Naive thymus-derived CD8-positive, alpha-beta T cell (primary cell): ENCODE measurements around the gene GNB2. TPM values are rescaled to one million over a fixed set of nuclear protein-coding genes. Genes with fewer than 3 reads are reported as not detected.
"Not testable (repeated sequence)": the region's sequence is repeated elsewhere in the genome, so short reads cannot be mapped to it uniquely, and the experiment has no call there.

Experiments
- ATAC-seq, 2 donors: fragments of 150-1000 bp; cut with Tn5 transposase in 1 of 2; sonication (Bioruptor Pico), chemical (Tn5 transposase) in 1 of 2; 1 replicate in 1 of 2; 2 replicates in 1 of 2; pipeline ENCODE4 v1.10.0; 2021; ENCODE audit warnings: mild to moderate bottlenecking in 2 of 2, moderate library complexity in 2 of 2
- POLR2A ChIA-PET: fragments of 350-600 bp; sonication (Branson Sonifier 250); formaldehyde crosslinking; loops from one replicate; lab custom pipeline; 2021; ENCODE audit warnings: antibody characterized with exemption; lab: Charles Lee
- DNase-seq, 10 donors: peaks; one replicate each; pipeline versions ENCODE4 v3.0.0 to v3.0.0-alpha.2; 2020 to 2022
- H3K27ac Mint-ChIP-seq, 10 donors: one replicate each; pipeline ENCODE4 v1.8.0; 2020 to 2022; ENCODE audit warnings: mild to moderate bottlenecking in 10 of 10, mixed read lengths in 10 of 10, moderate library complexity in 4 of 10, inconsistent platforms in 1 of 10
- H3K27me3 Mint-ChIP-seq, 5 donors: one replicate each; pipeline ENCODE4 v1.8.0; 2021 to 2022; ENCODE audit warnings: mixed read lengths in 5 of 5
- H3K36me3 Mint-ChIP-seq, 3 donors: one replicate each; pipeline ENCODE4 v1.8.0; 2020 to 2022; ENCODE audit warnings: mixed read lengths in 3 of 3, mild to moderate bottlenecking in 2 of 3, inconsistent platforms in 1 of 3
- H3K4me1 Mint-ChIP-seq, 4 donors: one replicate each; pipeline ENCODE4 v1.8.0; 2021 to 2022; ENCODE audit warnings: mixed read lengths in 4 of 4
- H3K4me3 Mint-ChIP-seq, 10 donors: one replicate each; pipeline ENCODE4 v1.8.0; 2020 to 2022; ENCODE audit warnings: mild to moderate bottlenecking in 10 of 10, mixed read lengths in 10 of 10, moderate library complexity in 6 of 10, inconsistent platforms in 1 of 10
- H3K9me3 Mint-ChIP-seq, 9 donors: one replicate each; pipeline ENCODE4 v1.8.0; 2020 to 2022; ENCODE audit warnings: mixed read lengths in 9 of 9, mild to moderate bottlenecking in 3 of 9, inconsistent platforms in 1 of 9, moderate library complexity in 1 of 9
- polyA plus RNA-seq, 3 donors: library from polyadenylated mRNA; unstranded; fragments of 300-500 nt; fragmentation: Illumina TruSeq; gene quantifications; one replicate each; pipeline ENCODE4 v1.2.3, GENCODE V29; 2021
- total RNA-seq, 8 experiments: library from RNA in 2 of 8; stranded (reverse) in 2 of 8; gene quantifications; one replicate each; pipeline ENCODE4 v1.2.3 and lab custom pipeline; 2021 to 2026

GNB2 gene
- total and polyA plus RNA-seq, 5 experiments from 2014 or later: 34.8 to 118 (median 42.4) TPM

DNA sequence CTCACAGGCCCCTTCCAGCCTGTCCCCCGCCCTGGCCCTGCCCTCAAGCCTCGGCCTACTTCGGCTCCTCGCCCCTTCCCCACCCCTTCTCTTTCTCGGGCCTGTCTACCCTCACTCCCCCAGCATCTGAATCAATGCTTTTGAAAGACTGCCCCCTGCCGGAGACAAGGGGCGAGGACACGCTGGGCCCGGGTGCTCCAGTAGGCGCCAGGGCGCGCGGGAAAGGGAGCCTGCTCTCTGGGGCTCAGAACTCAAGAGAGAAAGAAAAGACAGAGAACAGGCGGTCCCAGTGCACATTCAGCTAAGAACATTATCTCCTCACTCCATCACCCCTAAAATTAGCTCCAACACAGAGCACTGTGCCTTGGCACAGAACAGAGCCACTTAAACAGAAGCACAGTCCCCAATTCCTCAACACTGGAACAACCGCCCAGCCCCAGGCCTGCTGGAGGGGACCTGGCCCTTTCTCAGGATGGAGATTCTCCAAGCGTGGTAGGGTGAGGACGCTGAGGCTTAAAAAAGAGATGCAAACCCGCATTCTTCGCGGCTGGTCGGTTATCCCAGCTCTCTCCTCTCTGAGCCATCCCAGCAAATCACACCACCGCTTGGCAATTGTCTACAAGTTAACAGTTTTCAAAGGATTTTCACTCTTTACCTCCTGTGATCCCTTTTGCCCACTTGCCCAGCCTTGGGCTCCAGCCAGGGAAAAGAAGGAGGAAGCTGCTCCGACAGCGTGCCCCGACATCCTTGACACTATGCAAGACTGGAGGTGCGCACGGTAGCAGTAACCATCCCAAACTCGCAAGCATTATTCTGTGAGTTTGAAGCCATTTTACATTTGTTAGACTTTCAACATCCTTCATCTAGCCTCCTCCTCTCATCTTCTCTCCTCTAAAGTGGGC lies 18.4 kb downstream of the GNB2 start:
- peaks cover 23 to 56% (median 46%) of the 10 kb centered on the region in 4 donors for H3K4me1 Mint-ChIP-seq

DNA sequence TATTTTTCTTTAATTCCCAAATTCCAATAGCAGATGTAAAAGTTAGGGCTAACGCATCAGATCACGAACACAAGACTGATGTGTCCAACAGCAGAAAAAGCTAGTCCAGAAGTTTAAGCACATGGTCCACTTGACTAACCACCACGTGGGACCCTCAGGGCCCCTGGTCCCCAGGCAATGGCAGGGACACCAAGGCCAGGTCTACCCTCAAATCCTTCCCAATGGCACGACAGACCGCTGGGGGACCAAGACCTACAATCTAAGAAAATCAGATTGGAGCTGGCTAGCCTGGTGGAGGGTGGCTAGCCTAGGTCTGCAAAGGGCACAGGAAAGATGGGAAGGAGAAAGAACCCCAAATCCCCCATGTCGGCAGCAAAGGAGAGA lies 19.0 kb downstream of the GNB2 start:
- Mint-ChIP-seq H3K27ac (peak overlapping the region in 9 of 10 donors; percentile 91 to 98 (median 94)), H3K4me3 (peak overlapping the region; percentile 88 to 99 (median 95)), H3K27me3 (no peaks in the 10 kb centered on the region), H3K9me3 (no peaks in the 10 kb centered on the region), H3K36me3 (peaks cover 0 to 16% (median 5%) of the 10 kb centered on the region in 3 donors), H3K4me1 (peaks cover 23 to 56% (median 46%) of the 10 kb centered on the region in 4 donors)
- ATAC-seq: no peak
- POLR2A ChIA-PET: interaction anchor here (1.1 to 12.7 kb wide), 7 partner anchors 13 to 130 kb away, joined by 3 to 170 read pairs (median 29); partner anchors contain the start of genes FBXO24, LRCH4, MOSPD3 and POP7
- no peak for DNase-seq

More for the DNA sequence above, 18.4 kb downstream of the GNB2 start:
- Mint-ChIP-seq H3K27me3 (no peaks in the 10 kb centered on the region), H3K4me3 (peak overlapping the region; percentile 88 to 99 (median 95)), H3K9me3 (no peaks in the 10 kb centered on the region), H3K27ac (peak overlapping the region; percentile 30 to 97 (median 90)), H3K36me3 (peaks cover 0 to 17% (median 5%) of the 10 kb centered on the region in 3 donors)
- POLR2A ChIA-PET: interaction anchor here (0.6 to 12.7 kb wide), 10 partner anchors 12 to 188 kb away, joined by 3 to 170 read pairs (median 6); partner anchors contain the start of genes FBXO24, LRCH4, MOSPD3 and POP7
- ATAC-seq (peak; percentile 71 to 73), DNase-seq (peak; percentile 59 to 89 (median 78))

DNA sequence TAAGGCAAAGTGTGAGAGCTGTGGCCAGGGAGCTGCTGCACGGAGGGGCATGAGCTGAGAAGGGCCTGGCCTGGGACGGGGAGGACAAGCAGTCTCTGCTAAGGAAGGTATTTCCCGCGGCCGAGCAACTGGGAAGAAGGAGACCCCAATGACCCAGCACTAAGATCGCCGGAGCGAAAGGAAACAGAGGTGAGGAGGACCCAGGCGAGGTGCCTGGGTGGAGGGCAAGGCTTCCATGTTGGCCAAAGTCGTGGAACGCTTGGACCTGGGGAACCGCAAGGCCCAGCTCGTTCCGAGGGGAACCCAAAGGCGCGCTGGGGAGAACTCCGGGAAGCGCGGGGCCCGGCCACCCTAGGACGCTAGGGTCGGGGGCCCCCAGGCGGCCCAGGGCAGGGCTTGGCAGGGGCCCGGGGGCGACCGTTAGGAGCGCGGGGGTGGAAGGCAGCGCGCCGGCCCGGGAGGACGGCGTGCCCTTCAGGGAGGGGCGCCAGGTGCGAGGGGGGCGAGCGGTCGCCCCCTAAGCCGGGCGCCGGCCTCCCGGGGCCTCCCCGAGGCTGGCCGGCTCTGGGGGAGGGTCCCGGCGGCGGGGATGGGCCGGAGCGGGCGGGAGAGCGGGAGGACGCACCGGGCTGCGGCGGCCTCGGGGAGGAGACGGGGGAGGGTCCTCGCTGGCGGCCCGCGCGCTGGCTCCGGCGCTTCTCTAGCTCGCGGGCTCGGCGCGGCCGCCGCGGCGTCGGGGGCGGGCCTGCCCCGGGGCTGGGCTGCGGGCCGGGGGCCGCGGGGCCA lies 20.0 kb downstream of the GNB2 start:
- POLR2A ChIA-PET: interaction anchor here (0.5 to 12.7 kb wide), 14 partner anchors 12 to 181 kb away, joined by 3 to 170 read pairs (median 7); partner anchors contain the start of genes FBXO24, LRCH4, MOSPD3 and PCOLCE
- H3K27ac Mint-ChIP-seq: peak overlapping the region; percentile 91 to 98 (median 94)
- H3K4me1 Mint-ChIP-seq: peaks cover 23 to 48% (median 42%) of the 10 kb centered on the region in 4 donors
- no peaks in the 10 kb centered on the region for H3K9me3 Mint-ChIP-seq
- peak overlapping the region; percentile 88 to 99 (median 95) for H3K4me3 Mint-ChIP-seq
- no peaks in the 10 kb centered on the region for H3K27me3 Mint-ChIP-seq
- ATAC-seq (peak; percentile 49 to 62), DNase-seq (no peak)
- H3K36me3 Mint-ChIP-seq: peaks cover 0 to 12% (median 5%) of the 10 kb centered on the region in 3 donors

DNA sequence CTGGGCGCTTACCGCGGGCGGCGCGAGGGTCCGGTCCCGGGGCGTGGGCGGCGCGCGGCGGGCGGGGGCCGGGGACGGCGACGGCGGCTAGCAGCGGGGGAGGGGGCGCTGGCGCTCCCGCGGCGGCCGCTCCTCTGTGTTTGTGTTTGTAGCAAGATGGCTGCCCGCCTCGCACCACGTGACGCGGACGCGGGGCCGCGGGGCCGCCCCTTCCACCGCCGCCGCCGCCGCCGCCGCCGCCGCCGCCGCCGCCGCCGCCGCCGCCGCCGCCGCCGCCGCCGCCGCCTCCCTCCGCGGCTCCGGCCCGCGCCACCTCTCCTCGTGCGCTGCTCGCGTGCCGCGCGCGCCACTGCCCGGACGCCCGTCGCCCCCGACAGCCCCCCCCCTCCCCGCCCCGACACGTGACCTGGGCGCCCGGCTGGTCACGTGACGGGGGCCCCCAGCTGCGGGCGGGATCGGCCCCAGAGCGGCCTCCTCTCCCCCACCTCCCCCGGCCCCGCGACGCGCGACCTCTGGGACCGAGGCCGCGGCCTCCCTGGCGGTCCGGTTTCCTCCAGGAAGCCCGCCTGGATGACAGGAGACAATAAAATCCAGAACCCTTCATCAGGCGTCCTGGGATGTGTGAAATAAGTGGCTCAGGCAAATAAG lies 20.7 kb downstream of the GNB2 start, which contains the start of gene GIGYF1:
Gene GIGYF1 (minus strand): TSS at position 153 of the 648 bp plus-strand sequence. CDS start 6,012 bp downstream, outside the sequence.
- ATAC-seq: peak; percentile 73 to 77
- H3K4me1 Mint-ChIP-seq: peaks cover 19 to 42% (median 35%) of the 10 kb centered on the region in 4 donors

DNA sequence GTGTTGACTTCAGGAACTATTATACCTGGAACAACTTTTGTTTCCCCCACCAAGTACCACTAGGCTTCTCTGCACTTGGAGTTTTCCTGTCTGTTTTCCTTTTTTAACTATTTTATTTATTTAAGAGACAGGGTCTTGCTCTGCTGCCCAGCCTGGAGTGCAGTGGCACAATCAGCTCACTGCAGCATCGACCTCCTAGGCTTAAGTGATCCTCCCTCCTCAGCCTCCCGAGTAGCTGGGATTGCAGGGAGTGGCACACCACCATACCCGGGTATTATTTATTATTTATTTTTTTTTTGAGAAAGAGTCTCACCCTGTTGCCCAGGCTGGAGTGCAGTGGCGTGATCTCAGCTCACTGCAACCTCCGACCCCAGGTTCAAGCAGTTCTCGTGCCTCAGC lies 22.6 kb downstream of the GNB2 start:
- Mint-ChIP-seq H3K27me3 (peaks cover 0 to under 1% (median 0%) of the 10 kb centered on the region in 5 donors), H3K4me1 (peaks cover 18 to 34% (median 26%) of the 10 kb centered on the region in 4 donors), H3K27ac (peak overlapping the region in 6 of 10 donors; percentile 27 to 86 (median 72)), H3K9me3 (no peaks in the 10 kb centered on the region), H3K36me3 (peaks cover 0 to 5% (median 2%) of the 10 kb centered on the region in 3 donors), H3K4me3 (peak overlapping the region in 6 of 10 donors; percentile 24 to 92 (median 56))
- POLR2A ChIA-PET: interaction anchor here (1.3 to 12.7 kb wide), 5 partner anchors 10 to 111 kb away, joined by 4 to 170 read pairs (median 43); partner anchors contain the start of genes FBXO24, LRCH4 and POP7
- ATAC-seq: no peak
- DNase-seq: no peak

More for the DNA sequence above, 20.7 kb downstream of the GNB2 start, which contains the start of gene GIGYF1:
- POLR2A ChIA-PET: interaction anchor here (0.6 to 12.7 kb wide), 11 partner anchors 12 to 144 kb away, joined by 3 to 170 read pairs (median 8); partner anchors contain the start of genes FBXO24, LRCH4, MOSPD3 and POP7
- DNase-seq: peak; percentile 41 to 80 (median 64)
- H3K9me3 Mint-ChIP-seq: no peaks in the 10 kb centered on the region
- peak within 1 kb of the TSS; percentile 91 to 98 (median 94) for H3K27ac Mint-ChIP-seq
- no peaks in the 10 kb centered on the region for H3K27me3 Mint-ChIP-seq
- peak within 1 kb of the TSS; percentile 88 to 99 (median 95) for H3K4me3 Mint-ChIP-seq
- peaks cover 0 to 5% (median 5%) of the 10 kb centered on the region in 3 donors for H3K36me3 Mint-ChIP-seq

DNA sequence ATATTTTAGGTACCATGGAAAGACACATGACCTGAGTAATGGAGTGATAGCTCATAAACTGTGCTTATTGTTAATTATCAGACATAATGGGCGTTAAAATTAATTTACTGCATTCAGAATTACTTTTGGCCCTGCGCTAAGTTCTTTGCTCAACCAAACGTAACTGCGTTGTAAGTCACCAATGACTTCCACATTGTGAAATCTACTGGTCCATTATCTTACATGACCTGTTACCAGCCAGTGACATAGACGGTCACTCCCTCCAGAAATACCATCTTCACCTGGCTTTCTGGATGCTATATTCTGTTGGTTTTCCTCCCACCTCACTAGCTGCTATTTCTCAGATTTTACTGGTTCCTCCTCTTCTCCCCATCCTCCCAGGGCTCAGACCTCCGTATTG lies 25.5 kb downstream of the GNB2 start:
- POLR2A ChIA-PET: interaction anchor here (1.7 kb wide), 1 partner anchor 113 kb away, joined by 4 read pairs; the partner anchor contains the start of genes FBXO24 and LRCH4
- Mint-ChIP-seq H3K4me1 (peaks cover 0 to 13% (median 6%) of the 10 kb centered on the region in 4 donors), H3K27ac (no peak overlapping the region), H3K27me3 (peaks cover 0 to 2% (median 0%) of the 10 kb centered on the region in 5 donors), H3K9me3 (no peaks in the 10 kb centered on the region), H3K4me3 (peak overlapping the region in 1 of 10 donors; percentile 20), H3K36me3 (no peaks in the 10 kb centered on the region)
- DNase-seq: no peak
- ATAC-seq: no peak

DNA sequence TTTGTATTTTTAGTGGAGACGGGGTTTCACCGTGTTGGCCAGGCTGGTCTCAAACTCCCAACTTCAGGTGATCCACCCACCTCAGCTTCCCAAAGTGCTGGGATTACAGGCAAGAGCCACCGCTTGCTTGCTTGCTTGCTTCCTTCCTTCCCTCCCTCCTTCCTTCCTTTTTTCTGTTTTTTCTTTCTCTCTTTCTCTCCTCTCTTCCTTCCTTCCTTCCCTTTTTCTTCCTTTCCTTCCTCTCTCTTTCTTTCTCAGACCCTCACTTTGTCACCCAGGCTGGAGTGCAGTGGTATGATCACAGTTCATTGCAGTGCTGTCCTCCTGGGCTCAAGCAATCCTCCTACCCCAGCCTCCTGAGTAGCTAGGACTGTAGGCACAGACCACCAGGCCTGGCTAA lies 27.5 kb downstream of the GNB2 start:
- not testable (repeated sequence) for DNase-seq, H3K27me3 Mint-ChIP-seq, H3K4me3 Mint-ChIP-seq, H3K27ac Mint-ChIP-seq, H3K9me3 Mint-ChIP-seq, H3K36me3 Mint-ChIP-seq, ATAC-seq, H3K4me1 Mint-ChIP-seq
- POLR2A ChIA-PET: interaction anchor here (1.2 kb wide), 1 partner anchor 23 kb away, joined by 8 read pairs; no protein-coding TSS in a partner anchor

DNA sequence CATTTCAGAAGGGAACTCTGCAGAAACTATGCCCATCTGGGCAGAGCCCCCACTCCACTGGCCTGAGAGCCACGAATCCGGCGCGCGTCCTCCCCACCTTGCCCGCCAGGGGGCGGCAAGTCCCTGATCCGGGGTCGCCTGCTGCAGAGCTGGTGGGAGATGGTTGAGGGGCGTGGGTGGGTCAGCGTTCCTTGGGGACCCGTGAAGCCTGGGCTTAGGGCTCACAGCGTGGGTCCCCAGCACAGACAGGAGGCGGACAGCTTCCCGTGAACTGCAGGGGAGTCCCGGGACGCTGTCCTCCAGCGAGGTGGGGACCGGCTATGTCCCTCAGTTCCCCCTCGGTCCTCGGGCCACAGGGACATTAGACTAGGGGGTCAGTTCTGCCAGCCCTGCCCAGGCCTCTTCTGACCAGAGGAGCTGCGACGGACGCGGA lies 31.8 kb downstream of the GNB2 start:
- H3K4me3 Mint-ChIP-seq: peak overlapping the region; percentile 91 to 99 (median 96)
- POLR2A ChIA-PET: interaction anchor here (0.5 to 3.3 kb wide), 27 partner anchors 11 to 1234 kb away, joined by 3 to 43 read pairs (median 4); partner anchors contain the start of genes AP4M1, FBXO24, GIGYF1 and GNB2
- peaks cover 0 to 2% (median 0%) of the 10 kb centered on the region in 5 donors for H3K27me3 Mint-ChIP-seq
- ATAC-seq (peak; percentile 57 to 61), DNase-seq (peak; percentile 48 to 85 (median 73))
- peaks cover 0 to 4% (median 0%) of the 10 kb centered on the region in 3 donors for H3K36me3 Mint-ChIP-seq
- H3K27ac Mint-ChIP-seq: peak overlapping the region; percentile 76 to 96 (median 92)
- peaks cover 8 to 25% (median 20%) of the 10 kb centered on the region in 4 donors for H3K4me1 Mint-ChIP-seq
- no peaks in the 10 kb centered on the region for H3K9me3 Mint-ChIP-seq

DNA sequence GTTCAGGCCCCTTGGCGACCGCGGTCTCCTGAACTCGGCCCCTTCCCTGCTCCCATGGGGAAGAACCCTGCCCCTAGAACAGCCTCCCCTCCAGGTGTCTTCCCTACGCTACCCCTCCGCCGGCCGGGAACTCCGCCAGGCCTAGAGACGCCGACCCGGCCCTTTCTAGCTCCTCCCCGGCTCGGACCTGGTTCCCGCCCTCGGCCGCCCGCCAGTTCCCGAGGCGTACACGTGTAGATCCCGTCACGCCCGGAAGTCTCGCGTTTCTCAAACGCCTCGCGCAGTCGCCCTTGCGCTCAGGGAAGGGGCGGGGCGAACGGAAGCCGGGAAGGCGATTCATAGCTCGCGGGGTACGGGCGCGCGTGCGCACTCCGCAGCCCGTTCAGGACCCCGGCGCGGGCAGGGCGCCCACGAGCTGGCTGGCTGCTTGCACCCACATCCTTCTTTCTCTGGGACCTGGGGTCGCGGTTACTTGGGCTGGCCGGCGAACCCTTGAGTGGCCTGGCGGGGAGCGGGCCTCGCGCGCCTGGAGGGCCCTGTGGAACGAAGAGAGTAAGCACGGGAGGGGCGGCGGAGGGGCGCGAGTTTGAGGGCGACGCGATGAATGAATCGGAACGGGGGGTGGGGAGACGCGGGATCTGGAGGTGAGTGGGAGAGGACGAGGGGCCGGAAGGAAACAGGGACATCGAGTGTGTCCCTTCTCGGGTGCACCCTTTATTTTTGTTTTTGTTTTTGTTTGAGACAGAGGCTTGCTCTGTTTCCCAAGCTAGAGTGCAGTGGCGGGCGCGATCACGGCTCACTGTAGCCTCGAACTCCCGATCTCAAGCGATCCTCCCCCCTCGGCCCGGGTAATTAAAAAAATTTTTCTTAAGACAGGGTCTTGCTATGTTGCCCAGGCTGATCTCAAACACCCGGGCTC lies 32.5 kb downstream of the GNB2 start, which contains the start of gene POP7:
Gene POP7 (plus strand): TSS at position 369 of the 919 bp plus-strand sequence. CDS start 710 bp downstream, outside the sequence.
- DNase-seq: peak; percentile 96 to 99 (median 98)
- Mint-ChIP-seq H3K9me3 (no peaks in the 10 kb centered on the region), H3K4me3 (peak within 1 kb of the TSS; percentile 91 to 99 (median 96)), H3K27ac (peak within 1 kb of the TSS; percentile 88 to 96 (median 93)), H3K4me1 (peaks cover 8 to 25% (median 20%) of the 10 kb centered on the region in 4 donors), H3K36me3 (peaks cover 0 to 4% (median 0%) of the 10 kb centered on the region in 3 donors), H3K27me3 (peaks cover 0 to 2% (median 0%) of the 10 kb centered on the region in 5 donors)
- POLR2A ChIA-PET: interaction anchor here (0.6 to 3.3 kb wide), 27 partner anchors 12 to 1201 kb away, joined by 3 to 43 read pairs (median 4); partner anchors contain the start of genes AP4M1, FBXO24, GIGYF1 and GNB2
- ATAC-seq: peak; percentile 93 to 95
